Mononuclear cell (primary cell): ENCODE measurements around the gene NPHS1. TPM values are rescaled to one million over a fixed set of nuclear protein-coding genes. Genes with fewer than 3 reads are reported as not detected.
"Not testable (repeated sequence)": the region's sequence is repeated elsewhere in the genome, so short reads cannot be mapped to it uniquely, and the experiment has no call there.

Source experiments
- H3K27me3 ChIP-seq: 2 replicates; pipeline ENCODE4 v1.6.0; 2011; ENCODE audit warnings: low read length, control low read depth; ENCODE audit not compliant: insufficient read depth
- H3K4me1 ChIP-seq: 2 replicates; pipeline ENCODE4 v1.5.1; 2011; ENCODE audit warnings: mild to moderate bottlenecking, low read length, control low read depth; ENCODE audit not compliant: insufficient read depth
- H3K4me3 ChIP-seq: 2 replicates; pipeline ENCODE4 v1.5.1; 2011; ENCODE audit warnings: mild to moderate bottlenecking, low read length, moderate library complexity
- H3K9me3 ChIP-seq: 2 replicates; pipeline ENCODE4 v1.5.1; 2011; ENCODE audit warnings: low read depth, mild to moderate bottlenecking, control low read depth, low read length
- total RNA-seq: library from RNA; depleted of rRNA; stranded (reverse); fragments of >200 nt; gene quantifications from one replicate; pipeline ENCODE4 v1.2.3, GENCODE V29; 2012

The NPHS1 gene
- total RNA-seq, 1 donor = not detected

DNA sequence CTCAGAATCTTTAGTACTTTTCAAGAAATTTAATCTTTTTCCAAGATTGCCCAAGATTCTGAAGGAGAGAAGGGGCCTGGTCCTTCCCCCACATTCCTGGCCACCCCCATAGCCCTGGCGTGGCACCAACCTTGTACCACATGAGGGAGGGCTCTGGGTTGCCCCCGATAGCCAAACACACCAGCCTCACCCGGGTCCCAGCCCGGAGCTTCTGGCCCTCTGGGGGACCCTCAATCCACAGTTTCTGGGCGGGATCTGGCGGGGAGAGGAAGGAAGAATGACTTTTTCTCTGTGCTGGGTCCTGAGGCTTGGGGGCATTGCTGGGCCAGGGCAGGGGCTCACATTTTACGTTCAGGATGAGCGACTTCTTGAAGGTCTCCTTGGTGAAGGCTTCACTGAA is 4.4 kb downstream of the NPHS1 start:
- peaks cover 33% of the 10 kb centered on the region for H3K27me3 ChIP-seq
- H3K4me1 ChIP-seq = peaks cover 7% of the 10 kb centered on the region
- H3K4me3 ChIP-seq = no peak overlapping the region
- H3K9me3 ChIP-seq = no peaks in the 10 kb centered on the region

DNA sequence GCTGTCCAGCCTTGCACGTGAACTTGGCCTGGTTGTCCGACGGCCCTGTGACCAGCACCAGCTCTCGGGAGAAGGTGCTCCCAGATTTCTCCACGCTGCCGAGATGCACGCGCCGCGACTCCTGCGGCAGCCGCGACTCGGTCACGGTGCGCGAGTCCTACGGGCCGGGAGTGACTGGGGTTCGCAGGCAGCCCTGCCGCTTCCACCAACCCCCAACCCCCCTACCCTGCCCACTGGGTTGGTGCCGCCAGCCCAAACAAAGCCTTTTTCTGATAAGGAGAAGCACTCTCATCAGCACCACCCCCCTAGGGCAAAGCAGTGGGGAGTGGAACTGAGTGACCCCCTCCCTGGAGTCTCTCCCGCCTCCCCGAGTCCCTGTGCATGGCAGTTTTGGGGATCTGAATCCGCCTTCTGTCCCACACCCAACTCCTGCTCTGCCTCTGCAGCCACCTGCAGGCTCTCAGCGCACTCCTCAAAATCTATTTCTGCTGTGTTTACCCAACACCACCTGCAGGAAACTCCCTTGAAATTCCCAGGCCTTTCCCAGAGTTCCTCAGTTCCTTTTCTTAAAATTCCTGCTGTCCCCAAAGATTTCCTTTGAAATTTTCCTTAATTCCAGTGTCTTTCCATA is 6.2 kb downstream of the NPHS1 start:
- peaks cover 7% of the 10 kb centered on the region for H3K4me1 ChIP-seq
- no peak overlapping the region for H3K4me3 ChIP-seq
- no peaks in the 10 kb centered on the region for H3K9me3 ChIP-seq
- peaks cover 33% of the 10 kb centered on the region for H3K27me3 ChIP-seq

DNA sequence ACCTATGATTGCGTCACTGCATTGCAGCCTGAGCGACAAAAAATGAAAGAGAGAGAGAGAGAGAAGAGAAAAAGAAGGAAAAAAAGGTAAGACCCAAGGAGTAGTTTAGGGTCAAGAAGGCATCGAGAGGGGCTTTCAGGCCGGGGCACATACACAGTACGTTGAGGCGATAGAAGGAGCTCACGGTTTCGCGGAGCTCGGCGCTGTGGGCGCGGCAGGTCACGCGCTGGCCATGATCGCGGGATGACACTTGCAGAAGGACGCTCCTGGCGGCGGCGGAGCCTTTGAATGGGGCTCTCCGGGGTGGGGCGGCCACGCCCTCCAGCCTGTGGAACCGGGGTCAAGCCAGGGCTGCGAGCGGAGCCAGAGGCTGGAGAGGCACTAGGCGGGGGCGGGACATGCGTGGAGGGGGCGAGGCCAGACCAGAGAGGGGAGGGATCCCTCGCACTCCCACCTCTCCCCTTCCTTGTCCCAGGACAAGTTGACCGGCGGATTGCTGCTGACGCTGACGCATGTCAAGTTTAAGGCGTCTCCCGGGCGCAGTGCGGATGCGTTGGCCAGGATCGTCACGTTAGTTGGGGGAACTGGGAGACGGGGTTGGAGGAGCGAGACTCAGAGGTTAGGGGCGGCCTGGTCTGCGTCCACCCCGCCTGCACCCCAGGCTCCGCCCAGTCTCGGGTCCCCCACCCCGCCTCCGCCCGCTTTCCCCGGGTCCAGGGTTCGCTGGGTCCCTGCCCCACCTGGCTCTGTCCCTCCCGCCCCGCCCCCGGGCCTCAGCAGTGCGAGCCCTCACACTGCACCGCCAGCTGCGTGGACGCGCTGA is 6.9 kb downstream of the NPHS1 start:
- H3K27me3 ChIP-seq = peaks cover 33% of the 10 kb centered on the region
- peaks cover 7% of the 10 kb centered on the region for H3K4me1 ChIP-seq
- no peak overlapping the region for H3K4me3 ChIP-seq
- no peaks in the 10 kb centered on the region for H3K9me3 ChIP-seq

DNA sequence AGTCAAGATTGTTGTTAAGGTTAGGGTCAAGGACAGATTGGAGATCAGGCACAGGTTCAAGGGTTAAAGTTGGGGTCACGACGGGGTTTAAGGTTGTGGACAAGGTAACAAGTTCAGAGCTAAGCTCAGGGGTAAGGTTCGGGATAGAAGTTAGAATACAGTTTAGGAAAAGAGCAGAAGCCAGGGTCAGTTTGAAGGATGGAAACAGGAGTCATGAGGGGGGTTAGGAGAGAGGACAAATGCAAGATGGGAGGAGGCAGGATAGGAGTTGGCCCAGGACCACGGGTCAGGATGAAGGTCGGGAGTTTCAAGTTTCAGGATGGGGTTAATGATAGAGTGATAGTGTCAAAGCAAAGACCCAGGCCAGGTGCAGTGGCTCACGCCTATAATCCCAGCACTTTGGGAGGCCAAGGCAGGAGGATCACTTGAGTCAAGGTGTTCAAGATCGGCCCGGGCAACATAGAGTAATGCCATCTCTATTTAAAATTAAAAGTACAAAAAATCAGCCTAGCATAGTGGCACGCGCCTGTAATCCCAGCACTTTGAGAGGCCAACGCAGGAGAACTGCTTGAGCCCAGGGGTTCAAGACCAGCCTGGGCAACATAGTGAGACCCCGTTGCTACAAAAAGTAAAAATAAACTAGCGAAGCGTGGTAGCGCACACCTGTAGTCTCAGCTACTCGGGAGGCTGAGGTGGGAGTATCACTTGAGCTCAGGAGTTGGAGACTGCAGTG is 7.7 kb downstream of the NPHS1 start:
- H3K27me3 ChIP-seq = peaks cover 33% of the 10 kb centered on the region
- H3K4me1 ChIP-seq = peaks cover 7% of the 10 kb centered on the region
- no peak overlapping the region for H3K4me3 ChIP-seq
- no peaks in the 10 kb centered on the region for H3K9me3 ChIP-seq

DNA sequence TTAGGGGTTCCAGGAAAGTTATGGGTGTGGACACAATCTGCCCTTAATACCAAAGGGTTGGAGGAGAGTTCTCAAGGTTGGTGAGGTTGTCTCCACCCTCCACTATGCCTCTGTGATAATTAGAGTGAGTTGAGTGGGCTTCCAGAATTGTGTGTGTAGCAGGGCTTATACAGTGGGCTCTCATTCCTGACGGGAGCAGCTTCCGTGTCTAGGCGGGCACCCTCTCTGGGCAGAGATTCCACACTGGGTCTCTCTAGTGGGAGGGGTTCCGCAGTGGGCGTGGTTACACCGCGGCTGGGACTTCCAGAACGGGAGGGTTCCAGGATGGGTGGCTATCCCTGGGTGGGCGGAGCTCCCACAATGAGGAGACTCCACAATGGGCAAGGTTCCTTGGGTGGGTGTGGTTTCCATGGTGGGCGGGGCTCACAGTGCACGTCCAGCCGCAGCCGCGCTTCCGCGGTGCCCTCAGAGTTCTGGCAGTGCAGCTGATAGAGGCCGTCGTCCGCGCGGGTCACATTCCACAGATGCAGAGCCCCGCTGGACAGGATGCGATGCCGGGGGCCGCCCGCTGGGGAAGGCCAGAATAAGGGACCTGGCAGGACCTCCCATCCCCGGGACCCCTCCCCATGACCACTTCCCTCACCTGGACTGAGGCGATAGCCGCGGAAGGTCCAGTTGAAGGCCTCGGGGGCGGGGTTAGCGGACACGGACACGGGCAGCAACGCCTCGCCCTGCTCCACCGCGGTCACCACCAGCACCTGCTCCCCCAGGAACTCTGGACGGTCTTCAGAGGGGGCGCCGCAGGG is 8.4 kb downstream of the NPHS1 start:
- H3K4me1 ChIP-seq = peaks cover 7% of the 10 kb centered on the region
- no peaks in the 10 kb centered on the region for H3K9me3 ChIP-seq
- H3K4me3 ChIP-seq = no peak overlapping the region
- peaks cover 33% of the 10 kb centered on the region for H3K27me3 ChIP-seq

DNA sequence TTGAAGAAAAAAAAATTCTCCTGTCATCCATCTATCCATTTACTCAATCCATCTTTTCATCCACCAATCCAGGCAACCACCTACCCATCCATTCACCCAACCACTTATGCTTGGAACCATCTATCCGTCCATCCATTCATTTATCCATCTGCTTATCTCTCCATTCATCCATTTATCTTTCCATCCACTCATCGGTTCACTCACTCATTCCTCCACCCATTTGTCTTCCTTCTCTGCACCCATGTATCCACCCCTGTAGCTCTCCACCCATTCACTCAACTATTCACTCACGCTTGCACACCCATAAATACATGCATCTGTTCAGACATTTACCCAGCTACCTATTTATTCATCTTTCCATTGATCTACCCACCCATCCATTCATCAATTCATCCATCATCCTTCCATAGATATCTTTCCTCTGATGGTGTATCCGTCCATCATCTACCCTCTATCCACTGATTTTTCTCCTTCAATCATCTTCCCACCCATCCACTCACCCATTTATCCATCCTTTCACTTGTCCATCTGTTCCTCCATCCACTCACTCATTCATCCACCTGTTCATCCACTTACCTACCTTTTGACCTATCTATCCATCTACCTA is 9.5 kb downstream of the NPHS1 start:
- Histone ChIP-seq H3K4me1 (peaks cover 7% of the 10 kb centered on the region), H3K9me3 (no peaks in the 10 kb centered on the region), H3K4me3 (no peak overlapping the region), H3K27me3 (peaks cover 33% of the 10 kb centered on the region)

DNA sequence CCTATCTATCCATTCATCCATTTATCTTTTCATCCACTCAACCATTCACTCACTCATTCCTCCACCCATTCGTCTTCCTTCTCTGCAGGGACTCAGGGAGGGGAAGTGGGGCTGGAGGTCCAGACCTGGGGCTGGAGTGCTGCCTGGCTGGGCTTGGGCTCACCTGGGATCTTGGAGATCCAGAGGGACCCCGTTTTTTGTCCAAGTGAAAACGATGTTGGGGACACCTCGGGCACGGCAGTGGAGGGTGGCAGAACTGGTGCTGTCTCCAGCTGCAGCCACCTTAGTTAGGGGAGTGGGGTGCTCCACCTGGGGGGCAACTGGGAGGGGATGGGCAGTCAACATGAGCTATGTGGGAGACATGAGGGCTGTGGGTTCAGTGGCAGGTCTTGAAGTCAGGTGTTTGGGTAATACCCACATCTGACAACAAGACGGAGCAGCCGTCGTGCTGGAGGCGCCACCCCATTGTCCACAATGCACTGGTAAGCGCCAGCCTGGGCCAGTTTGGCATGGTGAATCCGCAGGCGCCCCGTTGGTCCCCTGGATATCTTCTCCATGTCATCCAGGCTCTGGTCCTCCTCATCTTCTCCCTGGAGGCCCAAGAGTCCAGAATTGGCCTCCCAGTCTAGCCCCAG is 10.2 kb downstream of the NPHS1 start:
- H3K27me3 ChIP-seq = peaks cover 33% of the 10 kb centered on the region
- no peaks in the 10 kb centered on the region for H3K9me3 ChIP-seq
- H3K4me1 ChIP-seq = peaks cover 7% of the 10 kb centered on the region
- H3K4me3 ChIP-seq = no peak overlapping the region

DNA sequence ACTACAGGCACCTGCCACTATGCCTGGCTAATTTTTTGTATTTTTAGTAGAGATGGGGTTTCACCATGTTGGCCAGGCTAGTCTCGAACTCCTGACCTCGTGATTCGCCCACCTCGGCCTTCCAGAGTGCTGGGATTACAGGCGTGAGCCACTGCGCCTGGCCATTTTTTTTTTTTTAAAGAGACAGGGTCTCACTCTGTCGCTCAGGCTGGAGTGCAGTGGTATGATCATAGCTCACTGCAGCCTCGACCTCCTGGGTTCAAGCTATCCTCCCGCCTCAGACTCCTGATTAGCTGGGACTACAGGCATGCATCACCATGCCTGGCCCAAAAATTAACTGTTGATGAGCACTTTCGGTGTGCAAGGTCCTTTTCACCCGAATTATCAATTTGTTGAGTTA is 16.2 kb downstream of the NPHS1 start:
- H3K4me1 ChIP-seq, H3K4me3 ChIP-seq, H3K27me3 ChIP-seq, H3K9me3 ChIP-seq: not testable (repeated sequence)

DNA sequence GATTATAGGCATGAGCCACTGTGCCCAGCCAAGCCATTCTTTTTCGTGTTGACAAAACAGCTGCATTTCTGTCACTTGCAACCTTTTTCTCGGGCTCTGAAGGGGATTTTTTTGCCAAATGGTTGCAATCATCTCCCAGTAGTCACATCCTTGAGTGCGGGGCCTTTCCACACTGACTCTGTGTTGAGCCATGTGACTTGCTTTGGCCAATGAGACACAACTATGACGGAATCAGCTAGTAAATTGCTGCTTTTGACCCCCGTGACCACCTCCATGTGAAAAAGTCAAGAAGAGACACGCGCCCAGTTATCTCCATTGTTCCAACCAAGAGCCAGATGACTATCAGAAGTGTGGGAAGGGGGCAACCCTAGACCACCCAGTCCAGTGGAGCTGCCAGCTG is 18.3 kb downstream of the NPHS1 start:
- no peak overlapping the region for H3K4me3 ChIP-seq
- no peaks in the 10 kb centered on the region for H3K4me1 ChIP-seq
- no peaks in the 10 kb centered on the region for H3K27me3 ChIP-seq
- no peaks in the 10 kb centered on the region for H3K9me3 ChIP-seq

DNA sequence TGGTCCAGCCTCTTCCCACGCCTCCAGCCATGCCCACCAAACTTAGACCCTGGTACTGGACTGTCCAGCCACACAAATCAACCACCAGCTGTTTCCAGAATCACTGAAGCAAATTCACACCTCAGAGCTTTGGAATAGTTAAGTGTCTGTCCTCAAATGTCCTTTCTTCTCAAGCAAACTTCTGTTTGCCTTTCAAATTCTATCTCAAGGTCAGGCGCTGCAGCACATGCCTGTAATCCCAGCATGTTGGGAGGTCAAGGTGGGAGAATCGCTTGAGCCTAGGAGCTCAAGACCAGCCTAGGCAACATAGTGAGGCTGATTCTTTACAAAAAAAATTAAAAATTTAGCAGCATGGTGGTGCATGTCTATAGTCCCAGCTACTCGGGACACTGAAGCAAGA is 20.2 kb downstream of the NPHS1 start:
- H3K4me1 ChIP-seq = no peaks in the 10 kb centered on the region
- no peaks in the 10 kb centered on the region for H3K27me3 ChIP-seq
- H3K4me3 ChIP-seq = no peak overlapping the region
- no peaks in the 10 kb centered on the region for H3K9me3 ChIP-seq

DNA sequence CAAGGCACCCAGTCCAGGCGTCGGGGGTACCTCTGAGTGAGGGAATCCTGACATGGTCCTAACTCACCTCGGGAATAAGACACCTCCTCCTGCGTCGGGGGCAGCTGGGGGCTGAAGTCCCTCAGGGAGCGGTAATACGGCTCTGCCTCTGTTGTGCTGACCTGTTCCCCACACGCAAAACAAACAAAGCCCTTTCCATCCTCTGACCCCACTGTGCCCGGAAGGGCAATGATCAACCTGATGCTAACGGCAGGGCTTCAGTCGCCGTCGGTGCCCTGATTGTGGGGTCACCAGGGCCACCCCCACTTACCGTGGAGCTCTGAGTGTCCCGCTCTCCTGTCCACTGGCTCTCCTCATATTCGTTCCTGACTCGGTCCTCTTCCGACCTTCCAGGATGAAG is 21.3 kb downstream of the NPHS1 start:
- Histone ChIP-seq H3K4me3 (no peak overlapping the region), H3K4me1 (no peaks in the 10 kb centered on the region), H3K9me3 (no peaks in the 10 kb centered on the region), H3K27me3 (no peaks in the 10 kb centered on the region)

DNA sequence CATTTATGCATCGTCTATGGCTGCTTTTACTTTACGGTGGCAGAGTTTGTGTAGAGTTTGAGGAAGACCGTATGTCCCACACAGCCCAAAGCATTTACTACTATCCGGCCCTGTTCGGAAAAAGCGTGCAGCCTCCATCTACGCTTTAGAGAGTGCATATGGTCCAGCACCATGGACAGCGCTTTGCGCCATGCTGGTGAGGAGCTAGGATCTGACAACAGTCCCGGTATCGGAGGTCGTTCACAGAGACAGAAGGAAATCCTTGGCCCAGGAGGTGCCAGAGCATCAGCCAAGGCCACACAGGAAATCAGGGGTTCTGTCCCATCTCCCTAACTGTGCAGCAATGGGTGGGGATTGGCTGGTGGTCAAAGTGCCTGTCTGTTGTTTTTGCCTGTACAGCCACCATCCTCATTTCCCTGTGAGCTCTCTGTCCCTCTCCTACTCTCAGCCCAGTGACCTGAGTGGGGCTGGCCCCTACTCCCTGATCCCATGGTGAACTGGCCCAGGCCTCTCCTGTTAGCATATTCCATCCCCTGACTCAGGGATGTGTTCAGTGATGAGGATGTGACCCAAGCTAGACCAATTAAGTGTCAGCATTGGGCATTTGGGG is 23.5 kb downstream of the NPHS1 start:
- H3K4me1 ChIP-seq = no peaks in the 10 kb centered on the region
- no peak overlapping the region for H3K4me3 ChIP-seq
- no peaks in the 10 kb centered on the region for H3K9me3 ChIP-seq
- H3K27me3 ChIP-seq = no peaks in the 10 kb centered on the region

DNA sequence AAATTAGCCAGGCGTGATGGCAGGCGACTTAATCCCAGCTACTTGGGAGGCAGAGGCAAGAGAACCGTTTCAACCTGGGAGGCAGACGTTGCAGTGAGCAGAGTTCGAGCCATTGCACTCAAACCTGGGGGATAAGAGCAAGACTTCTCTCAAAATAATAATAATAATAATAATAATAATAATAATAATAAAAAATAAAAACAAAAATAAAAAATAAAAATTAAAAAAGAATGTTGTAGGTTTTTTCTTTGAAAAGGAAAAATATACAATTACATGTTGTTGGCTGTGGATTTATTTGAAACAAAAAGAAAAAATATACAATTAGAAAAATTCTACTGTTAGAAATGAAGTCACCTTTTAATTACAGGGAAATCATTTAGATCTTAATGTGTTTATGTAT is 28.2 kb downstream of the NPHS1 start:
- Histone ChIP-seq H3K4me1 (no peaks in the 10 kb centered on the region), H3K27me3 (no peaks in the 10 kb centered on the region), H3K9me3 (no peaks in the 10 kb centered on the region), H3K4me3 (no peak overlapping the region)

DNA sequence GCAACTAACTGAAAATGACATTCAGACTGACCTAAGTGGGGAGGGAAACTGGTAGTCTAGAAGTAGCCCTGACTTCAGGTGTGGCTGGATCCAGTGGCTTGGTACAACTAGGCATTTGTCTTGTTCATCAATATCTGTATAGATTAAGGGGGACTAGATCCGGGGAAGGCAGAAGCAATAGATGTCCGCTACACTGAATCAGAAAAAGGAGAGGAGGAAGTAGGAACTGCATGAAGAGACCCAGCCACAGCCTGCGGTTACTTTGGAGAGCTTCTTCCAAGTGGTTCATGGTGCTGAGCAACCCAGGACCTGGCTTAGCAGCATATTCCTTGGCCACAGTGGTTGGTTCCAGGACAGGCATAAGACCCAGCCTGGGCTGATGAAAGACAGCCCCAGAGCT is 29.7 kb downstream of the NPHS1 start:
- Histone ChIP-seq H3K4me3 (no peak overlapping the region), H3K9me3 (no peaks in the 10 kb centered on the region)

More for the DNA sequence above, 29.7 kb downstream of the NPHS1 start:
- Histone ChIP-seq H3K4me1 (no peaks in the 10 kb centered on the region), H3K27me3 (peaks cover 3% of the 10 kb centered on the region)
